Mammary epithelial cell (primary cell): Measurements from ENCODE around the gene TCP11.

ENCODE experiments used
- CTCF ChIP-seq, 2 donors: IDR thresholded peaks in 1 of 2; conservative IDR thresholded peaks in 1 of 2; 2 replicates each; pipeline ENCODE4 v1.5.1; 2011 to 2012; ENCODE audit warnings: inconsistent platforms in 2 of 2, low read length in 2 of 2, mild to moderate bottlenecking in 2 of 2, control low read depth in 1 of 2, low read depth in 1 of 2; ENCODE audit not compliant: insufficient read depth in 1 of 2; ENCODE audit errors: extremely low read depth in 1 of 2
- EZH2 ChIP-seq: IDR thresholded peaks from 2 replicates; pipeline ENCODE4 v1.6.1; 2012; ENCODE audit warnings: low read length, inconsistent platforms, borderline replicate concordance

DNA sequence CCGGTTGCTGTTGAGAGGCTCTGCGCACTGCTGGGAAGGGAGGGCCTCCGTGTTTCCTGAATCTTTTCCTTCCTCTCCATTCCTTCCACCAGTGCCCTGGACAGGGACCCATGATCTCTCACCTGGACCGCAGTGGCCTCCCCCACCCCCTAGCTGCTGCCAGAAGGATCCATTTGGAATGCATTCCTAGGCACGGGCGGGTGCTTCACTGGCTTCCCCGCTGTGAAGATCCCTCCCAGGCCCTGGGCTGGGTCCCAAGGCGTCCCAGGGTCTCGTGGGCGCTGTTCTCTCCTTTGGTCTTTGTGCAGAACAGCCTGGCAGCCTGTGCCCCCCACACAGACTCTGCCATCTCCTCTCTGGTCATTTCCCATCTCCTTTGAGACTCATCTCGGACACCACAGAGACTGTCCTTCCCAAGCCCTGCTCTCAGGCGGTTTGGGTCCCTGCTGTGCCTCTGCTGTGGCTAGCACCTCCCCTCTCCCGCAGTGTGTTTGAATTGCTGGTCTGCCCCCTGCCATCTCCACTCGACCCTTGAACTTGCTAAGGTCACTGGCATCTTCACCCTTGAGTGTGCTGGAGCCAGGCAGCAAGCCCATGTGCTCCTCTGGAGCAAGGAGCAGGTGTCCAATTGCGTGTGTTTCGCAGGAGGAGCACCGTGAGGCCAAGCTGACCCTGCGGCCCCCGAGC, 59.0 kb downstream of the TCP11 start:
- TF ChIP-seq CTCF (conservative IDR thresholded peaks at IDR 0.05 in 1 of 2, IDR thresholded peaks at IDR 0.05 in 1 of 2; ENCODE audit: extremely low read depth in 1 of 2, insufficient read depth in 1 of 2, low read depth in 1 of 2, low read length in 2 of 2) = no peak
- no peak for TF ChIP-seq EZH2
